ENCODE data around the gene EHD2.
"Not testable (repeated sequence)": the region's sequence is repeated elsewhere in the genome, so short reads cannot be mapped to it uniquely, and the experiment has no call there.

The EHD2 gene

GRCh38 chr19:47713046-47714021, at the start of gene EHD2:
Gene EHD2, plus strand, starts transcription at chr19:47713422. Its CDS starts 3,191 bp downstream, at chr19:47716613.
- DNase-seq, result peak; percentile 80

DNA sequence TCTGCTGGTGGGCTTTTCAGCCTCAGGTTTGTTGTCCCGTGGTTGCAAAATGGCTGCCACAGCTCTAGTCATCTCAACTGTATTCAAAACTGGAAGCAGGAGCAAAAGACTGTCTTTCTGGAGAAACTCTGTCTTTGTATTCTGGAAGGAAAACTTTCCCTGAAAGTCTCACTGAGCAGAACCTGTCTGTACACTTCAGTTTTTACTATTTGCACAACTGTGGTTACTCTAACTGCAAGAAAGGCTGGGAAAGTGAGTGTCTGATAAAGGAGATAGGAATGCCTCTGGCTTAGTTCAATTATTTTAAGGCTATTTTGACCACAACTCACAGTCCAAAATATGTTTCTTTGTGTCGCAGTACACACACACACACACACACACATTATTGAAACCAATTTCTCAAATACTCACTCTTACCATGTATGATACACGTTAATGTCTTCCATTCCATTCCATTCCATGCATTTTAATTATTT, 49.7 kb upstream of the EHD2 start:
- peak; percentile 97 for DNase-seq

- DNase-seq, result peak; percentile 99
These were observed 49.1 kb upstream of the EHD2 start for GRCh38 chr19:47663911-47664771.

GRCh38 chr19:47668556-47668955, 44.7 kb upstream of the EHD2 start:
- DNase-seq, result not testable (repeated sequence)

GRCh38 chr19:47670736-47671135, 42.5 kb upstream of the EHD2 start:
- no peak for DNase-seq

- no peak for DNase-seq
These were observed 41.7 kb upstream of the EHD2 start for GRCh38 chr19:47671499-47671898.

DNA sequence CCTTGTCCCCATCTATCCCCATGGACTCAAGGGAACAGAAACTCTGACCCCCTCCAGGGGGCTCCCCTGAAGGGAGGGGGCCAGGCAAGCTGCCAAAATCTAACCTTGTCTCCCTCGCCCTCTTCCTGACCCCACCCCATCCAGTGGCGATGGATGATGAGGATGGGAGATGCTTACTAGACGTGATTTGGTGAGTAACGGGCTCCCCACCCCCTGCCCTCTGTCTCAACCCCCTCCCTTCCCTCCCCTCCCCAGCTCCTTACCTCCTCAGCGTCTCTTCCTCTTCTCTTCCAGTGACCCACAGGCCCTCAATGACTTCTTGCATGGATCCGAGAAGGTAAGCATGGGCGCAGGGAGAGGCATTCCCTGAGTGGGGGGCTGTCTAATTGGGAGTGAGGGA, 39.8 kb upstream of the EHD2 start:
- no peak for DNase-seq

GRCh38 chr19:47674548-47674947, 38.7 kb upstream of the EHD2 start:
- no peak for DNase-seq

GRCh38 chr19:47675271-47675670, 38.0 kb upstream of the EHD2 start:
- DNase-seq, result no peak

GRCh38 chr19:47675859-47676258, 37.4 kb upstream of the EHD2 start:
- DNase-seq, result no peak

GRCh38 chr19:47676811-47677210, 36.4 kb upstream of the EHD2 start:
- no peak for DNase-seq

- DNase-seq, result no peak
These were observed 33.8 kb upstream of the EHD2 start for GRCh38 chr19:47679251-47679900.

DNA sequence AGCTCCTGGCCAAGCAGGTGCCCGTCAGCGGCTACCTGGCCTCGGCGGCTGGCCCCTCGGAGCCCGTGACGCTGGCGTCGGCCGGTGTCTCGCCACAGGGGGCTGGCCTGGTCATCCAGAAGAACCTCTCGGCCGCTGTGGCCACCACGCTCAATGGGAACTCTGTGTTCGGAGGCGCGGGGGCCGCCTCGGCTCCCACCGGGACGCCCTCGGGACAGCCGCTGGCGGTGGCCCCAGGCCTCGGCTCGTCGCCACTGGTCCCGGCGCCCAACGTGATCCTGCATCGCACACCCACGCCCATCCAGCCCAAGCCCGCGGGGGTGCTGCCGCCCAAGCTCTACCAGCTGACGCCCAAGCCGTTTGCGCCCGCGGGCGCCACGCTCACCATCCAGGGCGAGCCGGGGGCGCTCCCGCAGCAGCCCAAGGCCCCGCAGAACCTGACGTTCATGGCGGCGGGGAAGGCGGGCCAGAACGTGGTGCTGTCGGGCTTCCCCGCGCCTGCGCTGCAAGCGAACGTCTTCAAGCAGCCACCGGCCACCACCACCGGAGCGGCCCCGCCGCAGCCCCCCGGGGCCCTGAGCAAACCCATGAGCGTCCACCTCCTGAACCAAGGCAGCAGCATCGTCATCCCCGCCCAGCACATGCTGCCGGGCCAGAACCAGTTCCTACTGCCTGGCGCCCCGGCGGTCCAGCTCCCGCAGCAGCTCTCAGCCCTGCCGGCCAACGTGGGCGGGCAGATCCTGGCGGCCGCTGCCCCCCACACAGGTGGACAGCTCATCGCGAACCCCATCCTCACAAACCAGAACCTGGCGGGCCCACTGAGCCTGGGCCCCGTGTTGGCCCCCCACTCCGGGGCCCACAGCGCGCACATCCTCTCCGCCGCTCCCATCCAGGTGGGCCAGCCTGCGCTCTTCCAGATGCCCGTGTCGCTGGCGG, 33.0 kb upstream of the EHD2 start:
- DNase-seq, result no peak

DNA sequence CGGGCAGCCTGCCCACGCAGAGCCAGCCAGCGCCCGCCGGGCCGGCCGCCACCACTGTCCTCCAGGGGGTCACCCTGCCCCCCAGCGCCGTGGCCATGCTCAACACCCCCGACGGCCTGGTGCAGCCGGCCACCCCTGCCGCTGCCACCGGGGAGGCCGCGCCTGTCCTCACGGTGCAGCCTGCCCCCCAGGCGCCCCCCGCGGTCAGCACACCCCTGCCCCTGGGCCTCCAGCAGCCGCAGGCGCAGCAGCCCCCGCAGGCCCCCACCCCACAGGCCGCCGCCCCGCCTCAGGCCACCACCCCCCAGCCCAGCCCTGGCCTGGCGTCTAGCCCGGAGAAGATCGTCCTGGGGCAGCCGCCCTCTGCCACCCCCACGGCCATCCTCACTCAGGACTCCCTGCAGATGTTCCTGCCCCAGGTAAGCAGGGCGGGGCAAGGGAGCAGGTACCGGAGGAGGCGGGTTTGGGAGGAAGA, 32.3 kb upstream of the EHD2 start:
- DNase-seq, result no peak

DNA sequence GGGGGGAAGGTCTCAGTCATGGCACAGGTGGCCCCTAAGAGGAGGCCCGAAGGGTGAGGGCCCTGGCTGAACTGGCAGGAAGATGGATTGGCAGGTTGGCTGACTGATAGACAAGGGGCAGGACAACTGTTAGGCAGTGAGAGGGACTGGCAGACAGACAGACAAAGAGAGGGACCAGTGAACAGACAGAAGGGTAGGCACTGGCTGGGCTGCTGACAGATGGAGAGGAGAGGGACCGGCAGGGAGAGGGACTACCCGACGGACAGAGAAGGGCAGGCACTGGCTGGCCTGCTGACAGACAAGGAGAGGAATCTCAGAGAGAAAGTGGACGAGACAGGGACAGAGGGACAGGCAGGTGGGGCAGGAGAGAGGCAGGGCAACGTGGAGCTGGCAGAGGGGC, 31.8 kb upstream of the EHD2 start:
- DNase-seq, result no peak

DNA sequence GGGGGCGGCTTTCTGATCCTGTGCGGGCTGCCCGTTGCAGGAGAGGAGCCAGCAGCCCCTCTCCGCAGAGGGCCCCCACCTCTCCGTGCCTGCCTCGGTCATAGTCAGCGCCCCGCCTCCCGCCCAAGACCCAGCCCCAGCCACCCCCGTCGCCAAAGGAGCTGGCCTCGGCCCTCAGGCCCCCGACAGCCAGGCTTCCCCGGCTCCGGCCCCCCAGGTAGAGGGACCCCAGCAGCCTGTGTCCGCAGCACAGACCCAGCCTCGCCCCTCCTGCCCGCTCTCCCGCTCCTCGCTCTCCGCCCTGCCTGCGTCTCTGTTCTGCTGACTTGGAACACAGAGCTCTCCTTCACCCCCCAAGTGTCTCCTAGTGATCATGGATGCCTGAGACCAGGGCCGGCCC, 31.3 kb upstream of the EHD2 start:
- no peak for DNase-seq

GRCh38 chr19:47682939-47683338, 30.3 kb upstream of the EHD2 start:
- no peak for DNase-seq

- no peak for DNase-seq
These were observed 26.4 kb upstream of the EHD2 start for GRCh38 chr19:47686679-47687450.

DNA sequence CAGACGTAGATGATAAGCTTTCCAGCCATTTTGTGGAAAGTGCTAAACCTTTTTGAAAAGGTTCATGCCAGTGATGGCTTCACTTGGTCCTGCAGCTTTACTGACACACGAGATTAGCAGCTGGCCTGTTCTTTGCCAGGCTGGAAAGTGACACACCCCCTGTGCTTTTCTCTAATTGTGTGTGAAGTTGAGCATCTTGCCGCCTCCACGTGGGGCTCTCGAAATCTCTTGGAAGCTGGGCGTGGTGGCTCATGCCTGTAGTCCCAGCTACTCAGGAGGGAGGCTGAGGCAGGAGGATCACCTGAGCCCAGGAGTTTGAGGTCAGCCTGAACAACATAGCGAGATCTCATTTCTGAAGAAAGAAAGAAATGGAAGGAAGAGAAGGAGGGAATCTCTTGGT, 25.3 kb upstream of the EHD2 start:
- no peak for DNase-seq

DNA sequence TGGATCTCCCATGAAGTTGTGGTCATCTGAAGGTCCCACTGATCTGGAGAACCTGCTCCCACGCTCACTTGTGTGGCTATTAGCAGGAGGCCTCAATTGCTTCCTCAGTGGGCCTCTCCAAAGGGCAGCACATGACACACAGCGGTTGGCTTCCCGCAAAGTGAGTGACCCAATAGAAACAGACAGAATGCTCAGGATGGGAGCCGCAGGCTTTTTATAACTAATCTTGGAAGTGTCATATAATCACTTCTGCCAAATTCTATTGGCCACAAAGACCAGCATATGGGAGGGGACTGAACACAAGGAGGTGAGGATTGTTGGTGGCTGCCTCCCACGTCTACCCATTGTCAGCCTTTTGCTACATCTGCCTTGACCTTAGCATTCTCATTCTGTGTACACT, 22.1 kb upstream of the EHD2 start:
- DNase-seq, result no peak

DNA sequence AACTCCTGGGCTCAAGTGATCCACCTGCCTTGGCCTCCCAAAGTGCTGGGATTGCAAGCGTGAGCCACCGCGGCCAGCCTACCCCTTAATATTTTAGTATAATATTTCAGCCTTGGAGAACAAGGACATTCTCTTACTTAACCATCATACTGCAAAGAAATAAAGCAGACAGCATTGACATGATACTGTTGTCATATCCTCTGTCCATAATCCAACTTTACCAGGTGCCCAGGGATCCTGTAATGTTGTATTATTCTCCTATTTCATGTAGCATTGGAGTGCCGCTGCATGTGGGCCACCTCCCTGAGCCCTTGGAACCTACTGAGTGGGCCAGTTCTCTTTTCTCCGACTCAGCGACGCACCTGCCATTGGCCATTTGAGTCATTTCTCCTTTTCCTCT, 21.4 kb upstream of the EHD2 start:
- no peak for DNase-seq
